ENCODE measurements around the gene SORCS2.

GRCh38 chr4:7153711-7154110 lies 38.6 kb upstream of the SORCS2 start:
- TF ChIP-seq, protein P1, sequence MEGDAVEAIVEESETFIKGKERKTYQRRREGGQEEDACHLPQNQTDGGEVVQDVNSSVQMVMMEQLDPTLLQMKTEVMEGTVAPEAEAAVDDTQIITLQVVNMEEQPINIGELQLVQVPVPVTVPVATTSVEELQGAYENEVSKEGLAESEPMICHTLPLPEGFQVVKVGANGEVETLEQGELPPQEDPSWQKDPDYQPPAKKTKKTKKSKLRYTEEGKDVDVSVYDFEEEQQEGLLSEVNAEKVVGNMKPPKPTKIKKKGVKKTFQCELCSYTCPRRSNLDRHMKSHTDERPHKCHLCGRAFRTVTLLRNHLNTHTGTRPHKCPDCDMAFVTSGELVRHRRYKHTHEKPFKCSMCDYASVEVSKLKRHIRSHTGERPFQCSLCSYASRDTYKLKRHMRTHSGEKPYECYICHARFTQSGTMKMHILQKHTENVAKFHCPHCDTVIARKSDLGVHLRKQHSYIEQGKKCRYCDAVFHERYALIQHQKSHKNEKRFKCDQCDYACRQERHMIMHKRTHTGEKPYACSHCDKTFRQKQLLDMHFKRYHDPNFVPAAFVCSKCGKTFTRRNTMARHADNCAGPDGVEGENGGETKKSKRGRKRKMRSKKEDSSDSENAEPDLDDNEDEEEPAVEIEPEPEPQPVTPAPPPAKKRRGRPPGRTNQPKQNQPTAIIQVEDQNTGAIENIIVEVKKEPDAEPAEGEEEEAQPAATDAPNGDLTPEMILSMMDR (IDR thresholded peaks at IDR 0.05) = no peak
- no peak for TF ChIP-seq POLR2AphosphoS5 (IDR thresholded peaks at IDR 0.05)
- TF ChIP-seq POLR2A (IDR thresholded peaks at IDR 0.05) = no peak
- TF ChIP-seq EP300 (IDR thresholded peaks at IDR 0.05) = no peak
